PFSK-1 (cell line): ENCODE results near the gene POMGNT1.

Experiments
- FOXP2 ChIP-seq: optimal IDR thresholded peaks from 2 replicates; pipeline ENCODE3; 2011; ENCODE audit warnings: borderline replicate concordance, control low read depth, inconsistent platforms; ENCODE audit not compliant: insufficient read depth; ENCODE audit errors: extremely low read length, extremely low read depth
- POLR2AphosphoS5 ChIP-seq: IDR thresholded peaks from 2 replicates; pipeline ENCODE4 v1.6.1; 2012; ENCODE audit warnings: low read depth, mild to moderate bottlenecking, control low read depth, low read length, moderate library complexity
- SIN3A ChIP-seq: IDR thresholded peaks from 2 replicates; pipeline ENCODE4 v1.6.1; 2012; ENCODE audit warnings: mild to moderate bottlenecking, low read length, moderate library complexity, borderline replicate concordance; ENCODE audit not compliant: insufficient read depth
- TAF1 ChIP-seq: IDR thresholded peaks from 2 replicates; pipeline ENCODE4 v1.6.1; 2012; ENCODE audit warnings: low read length, control low read depth, borderline replicate concordance; ENCODE audit not compliant: insufficient read depth
- TF ChIP-seq, protein P1 (sequence below), 2 experiments: IDR thresholded peaks; 2 replicates each; pipeline versions ENCODE4 v1.6.1 to v1.8.0; 2011 to 2012; ENCODE audit warnings: low read depth in 2 of 2, low read length in 2 of 2, control low read depth in 1 of 2, inconsistent platforms in 1 of 2, mild to moderate bottlenecking in 1 of 2, moderate library complexity in 1 of 2; ENCODE audit not compliant: insufficient read depth in 1 of 2

POMGNT1 gene

DNA sequence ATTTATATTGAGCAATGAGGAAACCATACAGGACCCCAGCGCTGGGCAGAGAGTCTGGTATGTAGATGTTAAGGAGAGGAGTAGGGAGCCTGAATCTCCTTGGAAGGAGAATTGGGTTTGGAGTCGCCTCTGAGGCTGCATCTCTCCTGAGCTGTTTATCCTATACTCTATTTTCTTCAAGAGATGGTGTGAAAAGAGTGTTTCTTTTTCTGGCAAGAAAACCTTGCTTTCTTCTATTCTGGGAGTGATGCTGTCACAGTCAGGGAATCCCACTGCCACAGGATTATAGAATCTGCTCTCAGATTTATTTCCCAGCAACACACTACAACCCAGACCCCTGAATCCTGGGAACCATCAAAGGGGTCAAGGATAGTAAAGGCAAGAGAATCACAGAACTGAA, 8.2 kb upstream of the POMGNT1 start:
- no peak for TF ChIP-seq SIN3A
- TF ChIP-seq POLR2AphosphoS5, result no peak
- TF ChIP-seq, protein P1, sequence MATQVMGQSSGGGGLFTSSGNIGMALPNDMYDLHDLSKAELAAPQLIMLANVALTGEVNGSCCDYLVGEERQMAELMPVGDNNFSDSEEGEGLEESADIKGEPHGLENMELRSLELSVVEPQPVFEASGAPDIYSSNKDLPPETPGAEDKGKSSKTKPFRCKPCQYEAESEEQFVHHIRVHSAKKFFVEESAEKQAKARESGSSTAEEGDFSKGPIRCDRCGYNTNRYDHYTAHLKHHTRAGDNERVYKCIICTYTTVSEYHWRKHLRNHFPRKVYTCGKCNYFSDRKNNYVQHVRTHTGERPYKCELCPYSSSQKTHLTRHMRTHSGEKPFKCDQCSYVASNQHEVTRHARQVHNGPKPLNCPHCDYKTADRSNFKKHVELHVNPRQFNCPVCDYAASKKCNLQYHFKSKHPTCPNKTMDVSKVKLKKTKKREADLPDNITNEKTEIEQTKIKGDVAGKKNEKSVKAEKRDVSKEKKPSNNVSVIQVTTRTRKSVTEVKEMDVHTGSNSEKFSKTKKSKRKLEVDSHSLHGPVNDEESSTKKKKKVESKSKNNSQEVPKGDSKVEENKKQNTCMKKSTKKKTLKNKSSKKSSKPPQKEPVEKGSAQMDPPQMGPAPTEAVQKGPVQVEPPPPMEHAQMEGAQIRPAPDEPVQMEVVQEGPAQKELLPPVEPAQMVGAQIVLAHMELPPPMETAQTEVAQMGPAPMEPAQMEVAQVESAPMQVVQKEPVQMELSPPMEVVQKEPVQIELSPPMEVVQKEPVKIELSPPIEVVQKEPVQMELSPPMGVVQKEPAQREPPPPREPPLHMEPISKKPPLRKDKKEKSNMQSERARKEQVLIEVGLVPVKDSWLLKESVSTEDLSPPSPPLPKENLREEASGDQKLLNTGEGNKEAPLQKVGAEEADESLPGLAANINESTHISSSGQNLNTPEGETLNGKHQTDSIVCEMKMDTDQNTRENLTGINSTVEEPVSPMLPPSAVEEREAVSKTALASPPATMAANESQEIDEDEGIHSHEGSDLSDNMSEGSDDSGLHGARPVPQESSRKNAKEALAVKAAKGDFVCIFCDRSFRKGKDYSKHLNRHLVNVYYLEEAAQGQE (IDR thresholded peaks at IDR 0.05; ENCODE audit: insufficient read depth in 1 of 2, low read depth in 2 of 2, low read length in 2 of 2), result no peak
- no peak for TF ChIP-seq TAF1
- TF ChIP-seq FOXP2, result no peak

- TF ChIP-seq, protein P1 (IDR thresholded peaks at IDR 0.05; ENCODE audit: insufficient read depth in 1 of 2, low read depth in 2 of 2, low read length in 2 of 2), result no peak
- no peak for TF ChIP-seq POLR2AphosphoS5
- no peak for TF ChIP-seq SIN3A
- no peak for TF ChIP-seq FOXP2
Measured at GRCh38 chr1:46205791-46206190, 7.6 kb upstream of the POMGNT1 start.

DNA sequence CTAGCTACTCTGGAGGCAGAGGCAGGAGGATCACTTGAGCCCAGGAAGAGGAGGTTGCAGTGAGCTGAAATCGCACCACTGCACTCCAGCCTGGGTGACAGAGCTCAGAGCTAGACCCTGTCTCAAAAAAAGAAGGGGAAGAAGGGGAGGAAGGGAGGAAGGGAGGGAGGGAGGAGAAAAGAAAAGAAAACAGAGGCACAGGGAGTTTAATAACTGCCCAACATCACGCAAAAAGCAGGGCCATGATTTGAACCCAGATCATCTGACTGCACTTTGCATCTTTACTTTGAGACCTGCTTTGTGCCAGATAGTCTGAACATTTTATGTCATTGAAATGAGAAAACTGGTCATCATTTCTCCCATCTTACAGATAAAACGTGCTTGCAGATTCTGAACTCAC, 6.9 kb upstream of the POMGNT1 start:
- no peak for TF ChIP-seq SIN3A
- no peak for TF ChIP-seq POLR2AphosphoS5
- TF ChIP-seq TAF1, result no peak
- no peak for TF ChIP-seq FOXP2
- TF ChIP-seq, protein P1 (IDR thresholded peaks at IDR 0.05; ENCODE audit: insufficient read depth in 1 of 2, low read depth in 2 of 2, low read length in 2 of 2), result no peak

DNA sequence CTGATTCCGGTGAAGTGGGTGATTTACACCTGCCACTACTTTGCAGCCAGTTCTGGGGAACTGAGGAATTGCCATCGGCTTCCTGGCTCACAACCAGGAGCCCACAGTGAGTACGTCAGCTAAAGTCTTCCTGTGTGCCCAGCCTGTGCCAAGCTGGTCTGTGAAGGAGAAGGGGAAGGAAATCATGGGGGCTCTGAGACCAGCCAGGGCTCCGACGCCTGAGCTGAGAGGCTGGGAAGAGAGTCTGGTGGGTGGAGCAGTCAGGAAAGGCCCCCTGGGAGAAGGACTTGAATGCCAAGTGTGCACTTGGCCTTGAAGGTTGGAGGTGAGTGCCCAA, 6.1 kb upstream of the POMGNT1 start:
- no peak for TF ChIP-seq SIN3A
- TF ChIP-seq, protein P1 (IDR thresholded peaks at IDR 0.05; ENCODE audit: insufficient read depth in 1 of 2, low read depth in 2 of 2, low read length in 2 of 2), result no peak
- TF ChIP-seq POLR2AphosphoS5, result no peak
- TF ChIP-seq TAF1, result no peak
- no peak for TF ChIP-seq FOXP2

GRCh38 chr1:46203738-46204405, 5.6 kb upstream of the POMGNT1 start:
- TF ChIP-seq, protein P1 (IDR thresholded peaks at IDR 0.05; ENCODE audit: insufficient read depth in 1 of 2, low read depth in 2 of 2, low read length in 2 of 2), result no peak
- TF ChIP-seq POLR2AphosphoS5, result no peak
- TF ChIP-seq TAF1, result no peak
- TF ChIP-seq SIN3A, result no peak
- no peak for TF ChIP-seq FOXP2
